GM21390 (cell line): ENCODE measurements around the gene ITFG1.
"Not testable (repeated sequence)": the region's sequence is repeated elsewhere in the genome, so short reads cannot be mapped to it uniquely, and the experiment has no call there.

Source experiments
- ATAC-seq: cut with Tn5 transposase; IDR thresholded peaks from one replicate; pipeline ENCODE4 v1.9.1; 2021; ENCODE audit not compliant: unreplicated experiment

The ITFG1 gene

GRCh38 chr16:47473792-47474191, 12.9 kb upstream of the ITFG1 start:
- ATAC-seq = no peak

DNA sequence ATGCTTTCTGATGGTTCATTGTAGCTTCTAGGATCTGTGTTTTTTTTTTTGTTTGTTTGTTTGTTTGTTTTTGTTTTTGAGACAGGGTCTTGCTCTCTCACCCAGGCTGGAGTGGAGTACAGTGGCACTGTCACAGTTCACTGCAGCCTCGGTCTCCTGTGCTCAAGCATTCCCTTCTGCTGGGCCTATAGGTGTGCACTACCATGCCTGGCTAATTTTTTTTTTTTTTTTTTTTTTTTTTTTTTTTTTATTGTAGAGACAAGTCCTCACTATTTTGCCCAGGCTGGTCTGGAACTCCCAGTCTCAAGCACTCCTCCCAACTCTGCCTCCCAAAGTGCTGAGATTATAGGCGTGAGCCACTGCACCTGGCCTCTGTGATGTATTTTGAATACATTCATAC, 12.1 kb upstream of the ITFG1 start:
- ATAC-seq = not testable (repeated sequence)

DNA sequence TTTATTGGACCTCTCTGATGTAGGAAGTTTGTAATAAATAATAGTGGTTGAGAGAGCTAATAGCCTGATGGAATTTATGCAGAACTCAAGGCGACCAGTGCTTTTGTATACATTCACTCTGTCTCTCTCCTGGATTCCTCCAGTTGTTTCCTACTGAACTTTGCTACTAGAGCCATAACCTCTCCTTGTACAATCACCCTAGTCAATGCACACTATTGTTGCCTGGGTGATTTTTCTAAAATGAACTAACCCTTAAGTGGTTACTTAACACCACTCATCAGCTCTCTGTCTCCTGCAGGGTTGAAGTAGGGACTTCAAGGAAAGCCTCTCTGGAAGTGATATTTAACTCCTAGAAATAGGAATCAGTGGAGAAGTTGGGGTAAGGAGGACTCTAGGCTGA, 9.9 kb upstream of the ITFG1 start:
- no peak for ATAC-seq

GRCh38 chr16:47470211-47470610, 9.3 kb upstream of the ITFG1 start:
- no peak for ATAC-seq

- no peak for ATAC-seq
These were observed 8.4 kb upstream of the ITFG1 start for GRCh38 chr16:47469227-47469626.

GRCh38 chr16:47468070-47468689, 7.3 kb upstream of the ITFG1 start:
- ATAC-seq = not testable (repeated sequence)

- ATAC-seq = no peak
These were observed 6.6 kb upstream of the ITFG1 start for GRCh38 chr16:47467501-47467900.

DNA sequence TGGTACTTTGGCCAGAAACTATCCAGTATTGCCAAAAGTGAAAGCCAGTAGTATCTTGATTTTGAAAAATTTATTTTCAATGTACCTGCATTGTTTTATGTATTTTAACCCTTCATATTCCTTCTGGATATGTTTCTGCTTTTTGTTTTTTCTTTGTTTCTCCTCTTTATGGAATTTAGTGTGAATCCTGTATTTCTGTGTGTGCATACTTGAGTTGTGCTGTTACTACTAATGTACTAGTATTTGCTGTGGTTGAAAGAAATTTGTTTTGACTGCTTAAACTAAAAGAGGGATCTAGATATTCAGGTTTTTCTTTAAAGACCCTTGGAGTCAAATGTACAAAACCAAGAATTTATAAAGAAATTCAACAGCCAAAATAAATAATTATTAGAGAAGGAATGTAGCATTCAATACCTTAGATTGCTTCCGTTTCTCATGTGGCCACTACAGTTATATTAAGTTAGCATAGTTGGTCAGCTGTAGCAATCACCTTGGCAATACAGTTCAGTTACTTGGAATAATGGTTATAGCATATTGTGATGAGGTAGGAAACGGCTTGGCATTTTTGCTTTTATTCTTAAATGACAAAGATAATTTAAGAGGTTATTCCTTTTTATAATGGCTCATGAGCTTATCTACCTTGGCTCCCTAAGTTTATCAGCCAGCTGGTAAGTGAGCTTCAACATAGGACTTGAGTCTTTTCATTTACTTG, 5.2 kb upstream of the ITFG1 start:
- no peak for ATAC-seq

DNA sequence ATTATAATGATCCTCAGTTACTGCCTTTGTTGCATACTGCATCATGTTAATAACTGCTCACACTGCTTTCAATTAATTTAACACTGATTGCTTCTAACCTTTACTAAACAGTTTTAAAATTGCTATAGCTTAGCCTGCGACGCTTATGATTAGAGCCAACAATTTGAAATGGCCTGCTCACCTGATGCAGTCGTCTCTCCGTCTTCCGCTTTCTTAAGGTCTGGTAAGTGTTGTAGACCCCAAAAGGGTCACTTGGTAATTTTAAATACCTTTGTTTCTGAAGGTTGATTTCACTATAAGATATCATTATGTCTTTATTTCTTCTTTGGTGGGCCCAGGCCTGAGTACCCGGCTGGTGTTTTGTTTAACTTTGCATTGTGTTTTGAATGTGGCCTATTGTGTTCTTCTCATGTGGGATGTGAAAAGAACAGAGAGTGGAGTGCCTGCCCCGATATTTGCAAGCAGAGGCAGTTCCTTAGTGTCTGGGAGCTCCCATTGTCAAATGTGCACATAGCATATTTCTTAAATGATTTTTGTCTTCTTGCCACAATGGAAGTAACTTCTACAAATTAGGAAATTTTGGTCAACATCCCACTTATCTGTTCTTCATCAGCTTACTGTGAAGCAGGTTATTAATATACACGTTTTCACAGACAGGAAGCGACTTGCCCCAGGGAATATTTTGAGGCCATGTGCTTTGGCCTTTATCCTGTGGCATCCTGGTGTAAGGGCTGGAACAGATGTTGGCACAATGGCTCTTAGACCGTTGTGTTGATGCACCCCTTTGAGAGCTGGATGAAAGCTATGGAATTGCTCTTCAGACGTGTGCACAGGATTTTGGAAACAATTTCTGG, 3.1 kb upstream of the ITFG1 start:
- ATAC-seq = no peak

GRCh38 chr16:47461598-47462266, 869 bp upstream of the ITFG1 start:
- ATAC-seq = peak; percentile 27

DNA sequence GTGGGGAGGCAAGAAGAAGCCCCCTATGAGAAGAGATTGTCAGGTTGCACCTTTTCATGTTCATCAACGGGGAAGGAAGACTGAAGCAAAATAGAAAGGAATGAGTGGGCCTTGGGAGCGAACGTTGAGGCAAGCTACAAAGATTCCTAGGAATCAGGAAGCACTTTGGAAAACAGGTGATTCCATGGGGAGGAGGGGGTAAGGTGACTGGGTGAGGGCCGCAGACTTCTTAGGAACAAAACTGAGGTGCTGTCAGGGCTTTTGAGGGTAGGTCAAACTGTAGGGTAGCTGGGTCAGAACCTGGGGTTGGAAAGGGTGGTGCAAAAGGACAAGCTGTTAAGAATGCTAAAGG, 528 bp downstream of the ITFG1 start:
- no peak for ATAC-seq

- ATAC-seq = no peak
These were observed 1.3 kb downstream of the ITFG1 start for GRCh38 chr16:47459603-47460002.

GRCh38 chr16:47458331-47458730, 2.5 kb downstream of the ITFG1 start:
- ATAC-seq = no peak

GRCh38 chr16:47449788-47450187, 11.1 kb downstream of the ITFG1 start:
- ATAC-seq = no peak

DNA sequence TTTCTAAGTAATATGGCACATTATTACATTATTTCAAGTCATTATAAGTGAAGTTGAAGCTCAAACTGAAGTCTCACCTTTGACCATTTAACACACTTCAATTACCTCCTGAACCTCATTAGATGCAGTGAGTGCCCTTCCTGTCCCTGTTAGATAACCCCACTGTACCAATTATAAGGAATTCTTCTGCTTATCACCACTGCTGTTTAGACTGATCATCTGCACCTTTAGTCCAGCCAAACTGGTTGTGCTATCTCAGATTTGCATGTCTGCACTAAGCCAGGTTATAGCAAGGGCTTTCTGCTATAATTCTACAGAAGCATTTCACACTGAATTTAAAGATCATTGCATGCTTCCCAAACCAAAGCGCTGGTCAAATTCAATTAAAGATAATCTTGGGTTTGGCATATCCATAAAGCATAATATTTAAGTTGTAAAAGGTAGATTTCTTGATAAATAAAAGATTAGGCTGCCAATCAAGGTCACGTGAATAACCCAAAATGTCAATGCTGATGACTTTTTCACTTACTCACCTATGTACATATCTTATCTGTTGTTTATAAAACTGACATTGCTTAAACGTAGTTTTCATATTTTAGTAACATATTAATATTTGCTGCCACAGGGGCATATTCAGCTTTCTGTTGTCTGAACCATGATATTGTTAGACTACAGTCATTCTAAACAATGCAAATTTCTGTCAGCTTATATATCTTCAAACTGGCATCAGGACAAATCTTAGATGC, 11.9 kb downstream of the ITFG1 start:
- no peak for ATAC-seq

DNA sequence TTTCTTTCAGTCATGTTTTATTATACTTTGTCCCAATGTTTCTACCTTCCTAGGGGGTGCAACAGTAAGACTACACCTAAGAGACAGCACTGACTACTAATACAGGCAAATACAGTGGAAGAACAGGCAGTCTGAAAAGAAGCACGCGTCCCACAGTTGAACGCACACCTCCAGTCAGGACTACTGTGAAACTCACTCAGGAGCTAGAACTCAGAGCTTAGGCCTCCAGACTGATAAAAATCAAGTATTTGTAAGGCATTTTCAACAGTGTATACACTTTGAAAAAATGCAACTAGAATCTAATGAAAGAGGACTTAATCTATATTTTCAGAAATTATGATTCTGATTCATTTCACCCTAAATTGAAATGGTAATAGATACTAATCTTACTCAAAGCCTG, 14.4 kb downstream of the ITFG1 start:
- no peak for ATAC-seq

- ATAC-seq = not testable (repeated sequence)
These were observed 18.0 kb downstream of the ITFG1 start for GRCh38 chr16:47442884-47443283.

DNA sequence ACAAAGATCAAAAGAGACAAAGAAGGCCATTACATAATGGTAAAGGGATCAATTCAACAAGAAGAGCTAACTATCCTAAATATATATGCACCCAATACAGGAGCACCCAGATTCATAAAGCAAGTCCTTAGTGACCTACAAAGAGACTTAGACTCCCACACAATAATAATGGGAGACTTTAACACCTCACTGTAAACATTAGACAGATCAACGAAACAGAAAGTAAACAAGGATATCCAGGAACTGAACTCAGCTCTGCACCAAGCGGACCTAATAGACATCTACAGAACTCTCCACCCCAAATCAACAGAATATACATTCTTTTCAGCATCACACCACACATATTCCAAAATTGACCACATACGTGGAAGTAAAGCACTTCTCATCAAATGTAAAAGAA, 20.8 kb downstream of the ITFG1 start:
- not testable (repeated sequence) for ATAC-seq

GRCh38 chr16:47434274-47434673, 26.6 kb downstream of the ITFG1 start:
- ATAC-seq = not testable (repeated sequence)

DNA sequence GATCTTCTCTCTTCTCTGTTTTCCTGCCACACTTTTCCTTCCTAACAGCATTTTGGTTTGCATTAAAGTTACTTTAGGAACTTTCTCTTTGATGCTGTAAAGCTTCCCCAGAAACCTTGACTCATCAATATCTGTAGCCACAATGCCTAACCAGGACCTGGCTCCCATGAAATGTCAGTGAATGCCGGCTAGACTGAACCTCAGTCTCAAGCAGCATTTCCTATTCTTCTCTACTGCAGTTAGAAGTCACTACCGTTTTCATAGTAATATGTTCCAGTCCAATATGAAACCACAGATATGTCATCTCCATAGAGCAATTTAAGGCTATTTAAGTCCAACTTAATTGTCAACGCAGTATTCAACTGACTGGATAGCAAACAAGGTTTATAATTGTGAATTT, 28.9 kb downstream of the ITFG1 start:
- no peak for ATAC-seq

GRCh38 chr16:47426806-47427205, 34.1 kb downstream of the ITFG1 start:
- ATAC-seq = no peak
